GM06990 (cell line): Measurements from ENCODE around the gene CDH20.

Source experiments
- DNase-seq: peaks from one replicate; pipeline ENCODE4 v3.0.0-alpha.2; 2011; ENCODE audit not compliant: insufficient read length; ENCODE audit errors: extremely low read depth
- H3K27me3 ChIP-seq: replicated peaks from 2 replicates; pipeline ENCODE4 v1.6.0; 2011; ENCODE audit warnings: low read length; ENCODE audit not compliant: control insufficient read depth, insufficient read depth
- H3K36me3 ChIP-seq: 2 replicates; pipeline ENCODE4 v1.5.1; 2011; ENCODE audit warnings: low read length; ENCODE audit not compliant: control insufficient read depth, insufficient read depth
- H3K4me3 ChIP-seq: replicated peaks from 2 replicates; pipeline ENCODE4 v1.5.1; 2011; ENCODE audit warnings: low read depth, mild to moderate bottlenecking, control low read depth, low read length
- TF ChIP-seq, protein P1 (sequence below): IDR thresholded peaks from 2 replicates; pipeline ENCODE4 v1.5.1; 2011; ENCODE audit warnings: low read length, control low read depth, mild to moderate bottlenecking, inconsistent platforms; ENCODE audit not compliant: insufficient read depth, poor library complexity, severe bottlenecking

The CDH20 gene

DNA sequence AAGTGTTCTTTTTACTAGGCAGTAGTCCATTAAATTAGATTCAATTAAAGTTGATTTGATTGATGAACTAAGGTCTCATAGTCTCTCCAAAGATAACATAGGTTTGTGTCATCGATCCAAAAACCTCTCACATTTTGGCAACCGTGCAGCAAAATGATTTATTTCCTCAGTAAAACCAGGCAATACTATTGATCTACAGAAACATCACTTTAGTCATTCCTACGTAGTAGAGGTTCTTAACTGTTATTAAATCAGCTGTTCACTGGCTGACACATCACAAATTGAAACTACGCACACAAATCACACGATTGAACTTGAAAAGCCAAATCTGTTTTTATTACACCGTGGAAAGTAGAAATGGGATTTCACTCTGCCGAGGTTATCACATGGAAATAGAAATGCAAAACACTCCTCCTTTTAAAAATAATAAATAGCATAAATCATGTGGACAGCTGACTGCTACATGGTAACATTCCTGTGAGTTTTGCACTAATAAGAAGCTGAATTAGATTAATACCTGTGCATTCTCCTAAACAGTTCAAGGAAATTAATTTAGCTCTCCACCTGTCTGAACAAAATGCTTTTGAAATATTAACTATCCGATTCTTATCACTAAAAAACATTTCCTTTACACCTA lies 262.5 kb downstream of the CDH20 start:
- Histone ChIP-seq H3K27me3 (no peaks in the 10 kb centered on the region), H3K4me3 (no peak overlapping the region), H3K36me3 (no peaks in the 10 kb centered on the region)
- TF ChIP-seq, protein P1, sequence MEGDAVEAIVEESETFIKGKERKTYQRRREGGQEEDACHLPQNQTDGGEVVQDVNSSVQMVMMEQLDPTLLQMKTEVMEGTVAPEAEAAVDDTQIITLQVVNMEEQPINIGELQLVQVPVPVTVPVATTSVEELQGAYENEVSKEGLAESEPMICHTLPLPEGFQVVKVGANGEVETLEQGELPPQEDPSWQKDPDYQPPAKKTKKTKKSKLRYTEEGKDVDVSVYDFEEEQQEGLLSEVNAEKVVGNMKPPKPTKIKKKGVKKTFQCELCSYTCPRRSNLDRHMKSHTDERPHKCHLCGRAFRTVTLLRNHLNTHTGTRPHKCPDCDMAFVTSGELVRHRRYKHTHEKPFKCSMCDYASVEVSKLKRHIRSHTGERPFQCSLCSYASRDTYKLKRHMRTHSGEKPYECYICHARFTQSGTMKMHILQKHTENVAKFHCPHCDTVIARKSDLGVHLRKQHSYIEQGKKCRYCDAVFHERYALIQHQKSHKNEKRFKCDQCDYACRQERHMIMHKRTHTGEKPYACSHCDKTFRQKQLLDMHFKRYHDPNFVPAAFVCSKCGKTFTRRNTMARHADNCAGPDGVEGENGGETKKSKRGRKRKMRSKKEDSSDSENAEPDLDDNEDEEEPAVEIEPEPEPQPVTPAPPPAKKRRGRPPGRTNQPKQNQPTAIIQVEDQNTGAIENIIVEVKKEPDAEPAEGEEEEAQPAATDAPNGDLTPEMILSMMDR = no peak
- DNase-seq = no peak

DNA sequence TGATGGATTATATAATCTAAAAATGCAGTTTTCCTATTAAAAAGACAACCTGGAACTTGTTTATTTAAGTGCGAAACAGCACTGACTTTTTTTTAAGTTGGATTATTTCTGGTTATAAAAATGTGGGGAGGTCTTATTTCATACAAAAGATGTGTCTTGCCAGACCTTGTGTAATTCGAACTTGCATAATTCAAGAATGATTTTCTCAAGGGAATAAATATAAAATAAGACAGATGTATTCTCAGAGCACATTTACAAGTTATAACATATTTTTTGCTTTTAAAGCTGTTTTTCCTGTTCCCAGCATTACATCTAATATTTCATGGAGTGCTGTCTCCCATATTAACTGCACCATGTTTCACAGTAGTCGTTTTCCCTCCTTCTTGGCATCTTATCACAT lies 263.1 kb downstream of the CDH20 start:
- DNase-seq = no peak
- H3K36me3 ChIP-seq = no peaks in the 10 kb centered on the region
- H3K27me3 ChIP-seq = no peaks in the 10 kb centered on the region
- TF ChIP-seq, protein P1 = no peak
- no peak overlapping the region for H3K4me3 ChIP-seq

DNA sequence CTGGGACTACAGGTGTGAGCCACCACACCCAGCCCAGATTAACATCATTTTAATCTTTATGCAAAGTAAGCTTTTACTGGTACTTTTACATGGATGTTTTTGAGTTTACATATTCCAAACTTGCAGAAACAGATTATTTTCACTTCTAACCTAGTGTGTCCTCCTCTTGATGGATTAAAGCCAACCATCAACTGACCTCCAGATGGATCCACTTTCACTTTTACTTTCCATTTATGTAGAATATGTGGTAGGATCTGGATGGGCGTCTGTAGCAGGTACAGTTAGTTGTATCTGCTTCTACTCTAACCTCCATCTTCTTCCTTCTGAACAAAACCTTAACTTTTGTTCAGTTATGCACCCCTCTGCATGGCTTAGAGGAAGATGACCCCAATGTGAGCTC lies 264.1 kb downstream of the CDH20 start:
- no peak for DNase-seq
- H3K4me3 ChIP-seq = no peak overlapping the region
- H3K36me3 ChIP-seq = no peaks in the 10 kb centered on the region
- H3K27me3 ChIP-seq = no peaks in the 10 kb centered on the region
- TF ChIP-seq, protein P1 = no peak

DNA sequence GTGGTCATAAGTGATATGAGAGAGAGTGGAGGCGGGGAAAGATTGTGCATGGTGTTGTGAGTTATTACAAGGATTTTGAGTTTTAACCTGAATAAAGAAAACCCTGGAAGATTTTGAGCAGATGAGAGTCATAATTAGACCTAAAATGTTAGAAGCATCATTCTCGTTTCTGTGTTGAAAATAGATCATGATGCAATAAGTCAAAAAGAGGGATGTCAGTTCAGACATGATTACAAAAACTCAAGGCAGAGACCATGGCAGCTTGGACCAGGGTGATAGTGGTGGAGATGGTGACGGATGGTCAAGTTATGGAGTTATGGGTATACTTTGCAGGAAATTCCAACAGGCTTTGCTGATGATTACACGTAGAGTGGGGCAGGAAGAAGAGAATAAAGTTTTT lies 267.2 kb downstream of the CDH20 start:
- Histone ChIP-seq H3K36me3 (no peaks in the 10 kb centered on the region), H3K4me3 (no peak overlapping the region), H3K27me3 (no peaks in the 10 kb centered on the region)
- DNase-seq = no peak
- TF ChIP-seq, protein P1 = no peak

DNA sequence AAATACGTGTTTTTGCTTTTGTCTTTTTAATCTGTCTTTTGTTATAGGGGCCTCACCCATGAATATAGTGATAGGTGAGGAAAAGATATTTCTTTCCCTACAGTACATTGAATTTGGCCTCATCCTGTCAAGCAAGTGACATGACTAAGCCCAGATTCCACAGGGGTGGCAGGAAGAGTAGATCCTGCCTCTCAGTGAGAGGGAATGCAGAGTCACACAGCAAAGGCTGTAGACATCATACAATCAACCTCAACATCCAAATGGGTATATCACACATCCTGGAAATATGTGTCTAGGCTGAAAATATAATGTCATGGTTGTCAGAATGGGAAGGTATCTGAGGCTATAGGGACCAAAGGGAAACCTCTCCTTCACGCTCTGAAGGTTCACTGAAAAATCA lies 269.6 kb downstream of the CDH20 start:
- TF ChIP-seq, protein P1 = no peak
- Histone ChIP-seq H3K36me3 (no peaks in the 10 kb centered on the region), H3K4me3 (no peak overlapping the region), H3K27me3 (no peaks in the 10 kb centered on the region)
- DNase-seq = no peak
